Measurements from ENCODE around the gene PDE6B. TPM values are rescaled to one million over a fixed set of nuclear protein-coding genes. Genes with fewer than 3 reads are reported as not detected.
A peak's percentile ranks its signal among the peaks of the same experiment; 100 is the strongest.

PDE6B gene
- polyA plus RNA-seq, 1 donor from 2014 or later: 3.2 TPM

DNA sequence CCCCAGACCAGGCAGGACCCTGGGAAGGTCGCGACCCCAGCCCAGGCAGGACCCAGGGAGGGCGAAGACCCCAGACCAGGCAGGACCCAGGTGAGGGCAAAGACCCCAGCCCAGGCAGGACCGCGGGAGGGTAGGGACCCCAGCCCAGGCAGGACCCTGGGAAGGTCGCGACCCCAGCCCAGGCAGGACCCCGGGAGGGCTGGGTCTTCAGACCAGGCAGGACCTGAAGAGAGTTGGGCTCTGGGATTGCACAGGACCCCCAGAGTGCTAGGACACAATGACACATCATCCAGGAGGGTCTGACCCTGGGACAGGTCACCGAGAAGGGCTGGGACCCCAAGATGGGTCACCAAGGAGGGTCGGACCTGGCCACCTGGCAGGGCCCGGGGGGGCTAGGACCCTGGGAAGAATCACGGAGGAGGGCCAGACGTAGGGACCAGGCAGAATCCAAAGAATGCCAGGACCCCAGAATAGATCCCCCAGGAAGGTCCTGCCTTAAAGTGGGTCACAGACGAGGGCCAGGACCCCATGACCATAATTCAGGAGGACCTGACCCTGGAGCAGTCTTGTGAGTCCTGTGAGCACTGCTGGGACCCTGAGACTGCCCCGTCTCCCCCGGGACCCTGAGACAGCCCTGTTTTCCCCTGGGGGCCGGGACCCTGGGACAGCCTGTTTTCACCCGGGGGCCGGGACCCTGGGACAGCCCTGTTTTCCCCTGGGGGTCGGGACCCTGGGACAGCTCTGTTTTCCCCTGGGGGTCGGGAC is 81.6 kb downstream of the PDE6B start:
- Histone ChIP-seq H3K36me3 (ENCODE audit: insufficient read depth, low read length) (no peaks in the 10 kb centered on the region), H3K27me3 (ENCODE audit: insufficient read depth, low read depth, low read length) (no peaks in the 10 kb centered on the region), H3K9me3 (ENCODE audit: low read length) (no peaks in the 10 kb centered on the region), H4K20me1 (ENCODE audit: insufficient read depth) (peaks cover 10% of the 10 kb centered on the region), H3K9me2 (ENCODE audit: insufficient read depth, low read length) (no peaks in the 10 kb centered on the region), H3K27ac (ENCODE audit: low read length) (no peak overlapping the region), H2AFZ (ENCODE audit: low read depth, low read length) (no peak overlapping the region), H3K79me2 (replicated peaks; ENCODE audit: insufficient read depth, low read length) (peaks cover 54% of the 10 kb centered on the region), H3F3A (ENCODE audit: insufficient read depth, low read length, poor library complexity, severe bottlenecking) (peaks cover 6% of the 10 kb centered on the region), H3K4me3 (ENCODE audit: low read length) (peak overlapping the region; percentile 80), H3K4me2 (ENCODE audit: low read length) (peak overlapping the region; percentile 81), H3K9ac (ENCODE audit: low read length) (peak overlapping the region; percentile 99)
- TF ChIP-seq REST (IDR thresholded peaks at IDR 0.05; ENCODE audit: borderline replicate concordance) (no peak), SMC3 (conservative IDR thresholded peaks at IDR 0.05; ENCODE audit: poor library complexity) (no peak), EZH2 (IDR thresholded peaks at IDR 0.05; ENCODE audit: borderline replicate concordance, insufficient read depth, low read length, poor library complexity, severe bottlenecking) (no peak), POLR2AphosphoS5 (IDR thresholded peaks at IDR 0.05) (no peak), EP300 (conservative IDR thresholded peaks at IDR 0.05; ENCODE audit: poor library complexity, severe bottlenecking) (no peak), RAD21 (conservative IDR thresholded peaks at IDR 0.05) (no peak), MXI1 (conservative IDR thresholded peaks at IDR 0.05; ENCODE audit: poor library complexity, severe bottlenecking) (no peak), TAF1 (IDR thresholded peaks at IDR 0.05; ENCODE audit: low read depth) (no peak)
- TF ChIP-seq, protein P1, sequence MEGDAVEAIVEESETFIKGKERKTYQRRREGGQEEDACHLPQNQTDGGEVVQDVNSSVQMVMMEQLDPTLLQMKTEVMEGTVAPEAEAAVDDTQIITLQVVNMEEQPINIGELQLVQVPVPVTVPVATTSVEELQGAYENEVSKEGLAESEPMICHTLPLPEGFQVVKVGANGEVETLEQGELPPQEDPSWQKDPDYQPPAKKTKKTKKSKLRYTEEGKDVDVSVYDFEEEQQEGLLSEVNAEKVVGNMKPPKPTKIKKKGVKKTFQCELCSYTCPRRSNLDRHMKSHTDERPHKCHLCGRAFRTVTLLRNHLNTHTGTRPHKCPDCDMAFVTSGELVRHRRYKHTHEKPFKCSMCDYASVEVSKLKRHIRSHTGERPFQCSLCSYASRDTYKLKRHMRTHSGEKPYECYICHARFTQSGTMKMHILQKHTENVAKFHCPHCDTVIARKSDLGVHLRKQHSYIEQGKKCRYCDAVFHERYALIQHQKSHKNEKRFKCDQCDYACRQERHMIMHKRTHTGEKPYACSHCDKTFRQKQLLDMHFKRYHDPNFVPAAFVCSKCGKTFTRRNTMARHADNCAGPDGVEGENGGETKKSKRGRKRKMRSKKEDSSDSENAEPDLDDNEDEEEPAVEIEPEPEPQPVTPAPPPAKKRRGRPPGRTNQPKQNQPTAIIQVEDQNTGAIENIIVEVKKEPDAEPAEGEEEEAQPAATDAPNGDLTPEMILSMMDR (IDR thresholded peaks at IDR 0.05; ENCODE audit: poor library complexity, severe bottlenecking): no peak

DNA sequence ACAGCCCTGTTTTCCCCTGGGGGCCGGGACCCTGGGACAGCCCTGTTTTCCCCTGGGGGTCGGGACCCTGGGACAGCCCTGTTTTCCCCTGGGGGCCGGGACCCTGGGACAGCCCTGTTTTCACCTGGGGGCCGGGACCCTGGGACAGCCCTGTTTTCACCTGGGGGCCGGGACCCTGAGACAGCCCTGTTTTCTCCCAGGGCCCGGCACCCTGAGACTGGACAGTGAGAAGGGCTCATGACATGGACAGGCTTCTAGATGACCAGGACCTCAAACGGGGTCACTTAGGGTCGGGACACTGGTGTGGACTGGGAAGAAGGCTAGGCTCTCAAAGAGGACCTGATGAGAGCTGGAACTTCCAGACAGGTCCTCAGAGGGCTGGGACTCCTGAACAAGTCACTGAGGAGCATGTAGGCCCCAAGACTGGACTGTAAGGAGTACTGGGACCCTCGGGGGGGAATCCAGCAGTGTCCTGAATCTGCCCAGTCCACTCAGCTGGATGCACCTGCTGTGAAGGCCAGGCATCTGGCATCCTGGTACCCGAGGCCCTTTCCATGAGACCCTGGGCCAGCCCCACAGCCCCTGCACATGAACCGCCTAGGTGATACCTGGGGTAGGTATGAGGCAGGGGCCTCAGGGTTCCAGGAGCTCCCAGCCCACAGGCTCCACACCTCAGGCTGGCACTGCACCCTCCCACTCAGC is 82.7 kb downstream of the PDE6B start:
- Histone ChIP-seq H3K4me2 (ENCODE audit: low read length) (peak overlapping the region; percentile 51), H3K36me3 (ENCODE audit: insufficient read depth, low read length) (no peaks in the 10 kb centered on the region), H3K9me3 (ENCODE audit: low read length) (no peaks in the 10 kb centered on the region), H3K79me2 (replicated peaks; ENCODE audit: insufficient read depth, low read length) (peaks cover 63% of the 10 kb centered on the region), H3K9me2 (ENCODE audit: insufficient read depth, low read length) (no peaks in the 10 kb centered on the region), H3K4me3 (ENCODE audit: low read length) (peak overlapping the region; percentile 80), H2AFZ (ENCODE audit: low read depth, low read length) (no peak overlapping the region), H4K20me1 (ENCODE audit: insufficient read depth) (peaks cover 15% of the 10 kb centered on the region), H3K27ac (ENCODE audit: low read length) (no peak overlapping the region), H3K27me3 (ENCODE audit: insufficient read depth, low read depth, low read length) (no peaks in the 10 kb centered on the region), H3F3A (ENCODE audit: insufficient read depth, low read length, poor library complexity, severe bottlenecking) (peaks cover 6% of the 10 kb centered on the region), H3K9ac (ENCODE audit: low read length) (no peak overlapping the region)
- TF ChIP-seq RAD21 (conservative IDR thresholded peaks at IDR 0.05): no peak
- TF ChIP-seq POLR2AphosphoS5 (IDR thresholded peaks at IDR 0.05): no peak
- TF ChIP-seq MXI1 (conservative IDR thresholded peaks at IDR 0.05; ENCODE audit: poor library complexity, severe bottlenecking): no peak
- TF ChIP-seq SMC3 (conservative IDR thresholded peaks at IDR 0.05; ENCODE audit: poor library complexity): no peak
- no peak for TF ChIP-seq EP300 (conservative IDR thresholded peaks at IDR 0.05; ENCODE audit: poor library complexity, severe bottlenecking)
- TF ChIP-seq EZH2 (IDR thresholded peaks at IDR 0.05; ENCODE audit: borderline replicate concordance, insufficient read depth, low read length, poor library complexity, severe bottlenecking): no peak
- TF ChIP-seq TAF1 (IDR thresholded peaks at IDR 0.05; ENCODE audit: low read depth): no peak
- TF ChIP-seq, protein P1 (IDR thresholded peaks at IDR 0.05; ENCODE audit: poor library complexity, severe bottlenecking): no peak
- no peak for TF ChIP-seq REST (IDR thresholded peaks at IDR 0.05; ENCODE audit: borderline replicate concordance)
